ENCODE results near the gene RASA4B. TPM values are rescaled to one million over a fixed set of nuclear protein-coding genes. Genes with fewer than 3 reads are reported as not detected.

Gene RASA4B
- total and polyA plus RNA-seq, 9 of the 15 experiments (the other 6 are each of a cell fraction or from before 2014, with no cell fraction given), result 0.01 to 2.9 (median 1.5) TPM; not detected in 1

- peak; percentile 74 for TF ChIP-seq POLR2H (tag; IDR thresholded peaks at IDR 0.05; ENCODE audit: low read depth)
- no peak for TF ChIP-seq TCFL5 (CRISPR knock-in tag; conservative IDR thresholded peaks at IDR 0.05)
- TF ChIP-seq ZNF124 (CRISPR knock-in tag; IDR thresholded peaks at IDR 0.05), result no peak
- TF ChIP-seq TCF15 (CRISPR knock-in tag; IDR thresholded peaks at IDR 0.05), result no peak
- no peak for TF ChIP-seq ZNF696 (CRISPR knock-in tag; conservative IDR thresholded peaks at IDR 0.05)
- no peak for TF ChIP-seq POU5F1 (IDR thresholded peaks at IDR 0.05; ENCODE audit: borderline replicate concordance, low read depth, low read length, partially characterized antibody)
- no peak for TF ChIP-seq FOXM1 (IDR thresholded peaks at IDR 0.05; ENCODE audit: low read depth)
- TF ChIP-seq FOXM1 (CRISPR knock-in tag; IDR thresholded peaks at IDR 0.05; ENCODE audit: low read depth), result 0 out of 2 replicates have a peak, but pooled peaks have one; percentile 34
- no peak for TF ChIP-seq ZNF778 (CRISPR knock-in tag; IDR thresholded peaks at IDR 0.05)
- peak; percentile 43 for TF ChIP-seq HNRNPLL (IDR thresholded peaks at IDR 0.05; ENCODE audit: low read depth, low read length, poor library complexity, severe bottlenecking)
- TF ChIP-seq TBP (optimal IDR thresholded peaks at IDR 0.05; ENCODE audit: low read depth, low read length), result peak; percentile 79
- TF ChIP-seq HMGN3 (IDR thresholded peaks at IDR 0.05; ENCODE audit: borderline replicate concordance, extremely low read depth, insufficient read length, low read depth, low read length), result peak; percentile 92
- no peak for TF ChIP-seq EWSR1 (IDR thresholded peaks at IDR 0.05; ENCODE audit: borderline replicate concordance, low read depth, partially characterized antibody)
- TF ChIP-seq ZNF384 (IDR thresholded peaks at IDR 0.05; ENCODE audit: low read depth, low read length), result no peak
- TF ChIP-seq, protein P1, sequence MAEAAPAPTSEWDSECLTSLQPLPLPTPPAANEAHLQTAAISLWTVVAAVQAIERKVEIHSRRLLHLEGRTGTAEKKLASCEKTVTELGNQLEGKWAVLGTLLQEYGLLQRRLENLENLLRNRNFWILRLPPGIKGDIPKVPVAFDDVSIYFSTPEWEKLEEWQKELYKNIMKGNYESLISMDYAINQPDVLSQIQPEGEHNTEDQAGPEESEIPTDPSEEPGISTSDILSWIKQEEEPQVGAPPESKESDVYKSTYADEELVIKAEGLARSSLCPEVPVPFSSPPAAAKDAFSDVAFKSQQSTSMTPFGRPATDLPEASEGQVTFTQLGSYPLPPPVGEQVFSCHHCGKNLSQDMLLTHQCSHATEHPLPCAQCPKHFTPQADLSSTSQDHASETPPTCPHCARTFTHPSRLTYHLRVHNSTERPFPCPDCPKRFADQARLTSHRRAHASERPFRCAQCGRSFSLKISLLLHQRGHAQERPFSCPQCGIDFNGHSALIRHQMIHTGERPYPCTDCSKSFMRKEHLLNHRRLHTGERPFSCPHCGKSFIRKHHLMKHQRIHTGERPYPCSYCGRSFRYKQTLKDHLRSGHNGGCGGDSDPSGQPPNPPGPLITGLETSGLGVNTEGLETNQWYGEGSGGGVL (CRISPR knock-in tag; IDR thresholded peaks at IDR 0.05), result no peak
- no peak for TF ChIP-seq CBFA2T2 (conservative IDR thresholded peaks at IDR 0.05)
- no peak for TF ChIP-seq ELK3 (CRISPR knock-in tag; IDR thresholded peaks at IDR 0.05)
- no peak for TF ChIP-seq SREBF1 (IDR thresholded peaks at IDR 0.05; ENCODE audit: borderline replicate concordance, low read depth, low read length)
- no peak for TF ChIP-seq RFX7 (CRISPR knock-in tag; IDR thresholded peaks at IDR 0.05)
- no peak for TF ChIP-seq EHMT2 (IDR thresholded peaks at IDR 0.05)
- TF ChIP-seq ATF1 (CRISPR knock-in tag; IDR thresholded peaks at IDR 0.05), result no peak
- peak; percentile 79 for TF ChIP-seq ATF1 (tag; IDR thresholded peaks at IDR 0.05)
- peak; percentile 95 to 99 for TF ChIP-seq MNT (conservative IDR thresholded peaks at IDR 0.05)
Measured at GRCh38 chr7:102464577-102465280, 52.8 kb downstream of the RASA4B start, which contains the start of the genes ALKBH4 and LRWD1 (continued).
